Measurements from ENCODE around the gene HES4. TPM values are rescaled to one million over a fixed set of nuclear protein-coding genes. Genes with fewer than 3 reads are reported as not detected.

The HES4 gene
- polyA plus RNA-seq, 1 of the 3 experiments (the other 2 are of a cell fraction), result 4.7 TPM

DNA sequence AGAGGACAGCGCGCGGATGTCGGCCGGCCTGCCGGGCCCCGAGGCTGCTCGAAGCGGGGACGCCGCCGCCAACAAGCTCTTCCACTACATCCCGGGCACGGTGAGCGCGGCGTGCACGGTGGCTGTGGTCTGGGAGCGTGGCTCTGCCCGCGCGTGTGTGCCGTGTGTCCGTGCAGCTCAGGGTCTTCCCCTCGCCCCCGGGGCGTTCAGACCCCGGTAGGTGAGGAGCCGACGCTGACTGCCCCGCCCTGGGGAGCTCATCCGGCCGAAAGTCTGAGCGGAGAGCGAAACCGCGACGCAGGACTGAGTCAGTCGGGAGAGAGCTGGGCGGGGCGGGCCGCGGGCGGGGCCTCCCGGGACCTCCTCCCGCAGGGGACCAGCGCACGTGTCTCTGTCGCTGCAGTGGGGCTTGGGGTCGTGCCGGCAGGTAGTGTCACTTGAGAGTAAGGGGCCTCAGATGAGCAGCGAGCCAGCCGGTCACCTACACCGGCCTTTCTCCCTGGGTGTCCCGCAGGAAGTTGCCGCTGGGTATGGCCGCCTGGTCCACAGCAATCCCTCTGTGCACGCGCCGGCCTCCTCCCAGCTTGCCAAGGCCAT lies 33.1 kb downstream of the HES4 start (continued):
- TF ChIP-seq REST (IDR thresholded peaks at IDR 0.05; ENCODE audit: low read depth, low read length), result no peak

DNA sequence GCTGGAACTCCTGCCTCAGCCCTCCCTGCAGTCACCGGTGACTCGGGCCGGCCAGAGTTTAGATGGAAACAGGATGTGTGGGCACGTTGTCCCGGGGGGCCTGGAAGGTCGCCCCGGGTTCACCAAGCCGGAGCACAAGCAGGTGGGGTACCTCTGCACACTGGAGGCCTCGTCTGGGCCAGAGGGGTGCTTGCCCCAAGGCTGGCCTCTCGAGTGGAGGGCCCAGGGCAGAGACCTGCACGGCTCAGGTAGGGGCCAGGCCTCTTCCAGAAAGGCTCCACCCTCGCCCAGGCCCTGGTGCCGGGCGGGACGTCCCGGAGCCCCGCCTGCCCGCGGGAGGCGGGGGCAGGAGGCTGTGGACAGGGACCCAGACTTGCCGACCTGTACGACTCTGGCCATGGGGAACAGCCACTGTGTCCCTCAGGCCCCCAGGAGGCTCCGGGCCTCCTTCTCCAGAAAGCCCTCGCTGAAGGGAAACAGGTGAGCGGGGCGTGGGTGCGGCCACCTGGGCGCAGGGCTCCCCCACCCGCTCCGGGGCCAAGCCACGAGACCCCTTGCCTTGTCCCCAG lies 33.7 kb downstream of the HES4 start, which contains the start of gene PLEKHN1:
TSS of gene PLEKHN1 (plus strand) at position 348 of the 569 bp plus-strand sequence. CDS start at position 398, 50 bp downstream.
- Histone ChIP-seq H3K4me2 (no peak within 1 kb of the TSS), H3K4me1 (ENCODE audit: control insufficient read depth in 1 of 2, insufficient read depth in 2 of 2, low read depth in 1 of 2, low read length in 1 of 2) (peaks cover 0 to 6% of the 10 kb centered on the region in 2 experiments; a peak in 1 of 4 replicates), H3K9ac (no peak within 1 kb of the TSS), H3K36me3 (replicated peaks in 1 of 2; ENCODE audit: control insufficient read depth in 1 of 2, insufficient read depth in 2 of 2, low read length in 1 of 2) (peaks cover 0 to 14% of the 10 kb centered on the region in 2 experiments), H2AFZ (ENCODE audit: low read depth) (no peak within 1 kb of the TSS), H3K27ac (ENCODE audit: low read depth in 2 of 2, low read length in 1 of 2) (no peak within 1 kb of the TSS), H3K79me2 (ENCODE audit: insufficient read depth) (no peaks in the 10 kb centered on the region), H3K27me3 (ENCODE audit: insufficient read depth) (no peaks in the 10 kb centered on the region), H3K4me3 (ENCODE audit: low read depth in 2 of 2, low read length in 1 of 2) (no peak within 1 kb of the TSS), H4K20me1 (ENCODE audit: insufficient read depth) (no peaks in the 10 kb centered on the region), H3F3A (replicated peaks; ENCODE audit: insufficient read depth) (no peaks in the 10 kb centered on the region), H3K9me3 (no peaks in the 10 kb centered on the region), H3K9me2 (no peaks in the 10 kb centered on the region)
- 92% methylated on average over 4 of the region's 31 CpGs for WGBS (ENCODE audit: low lambda C conversion rate)
- ChIA-PET CTCF (no interaction called here), POLR2A (no interaction called here)
- TF ChIP-seq MXI1 (IDR thresholded peaks at IDR 0.05; ENCODE audit: low read depth, low read length) (no peak), FOXM1 (IDR thresholded peaks at IDR 0.05; ENCODE audit: low read depth) (no peak), POLR2AphosphoS5 (IDR thresholded peaks at IDR 0.05; ENCODE audit: low read depth, low read length) (no peak), RCOR1 (IDR thresholded peaks at IDR 0.05; ENCODE audit: low read length) (no peak), SMC3 (IDR thresholded peaks at IDR 0.05; ENCODE audit: low read depth, low read length) (no peak), EP300 (IDR thresholded peaks at IDR 0.05; ENCODE audit: borderline replicate concordance in 1 of 2, low read depth in 1 of 2, low read length in 1 of 2) (no peak), NRF1 (IDR thresholded peaks at IDR 0.05; ENCODE audit: low read depth, low read length) (no peak), FOSL2 (IDR thresholded peaks at IDR 0.05; ENCODE audit: borderline replicate concordance, low read depth) (no peak), TAF1 (IDR thresholded peaks at IDR 0.05; ENCODE audit: borderline replicate concordance, low read depth, low read length) (no peak), MAX (IDR thresholded peaks at IDR 0.05; ENCODE audit: low read depth) (no peak)
- TF ChIP-seq, protein P1, sequence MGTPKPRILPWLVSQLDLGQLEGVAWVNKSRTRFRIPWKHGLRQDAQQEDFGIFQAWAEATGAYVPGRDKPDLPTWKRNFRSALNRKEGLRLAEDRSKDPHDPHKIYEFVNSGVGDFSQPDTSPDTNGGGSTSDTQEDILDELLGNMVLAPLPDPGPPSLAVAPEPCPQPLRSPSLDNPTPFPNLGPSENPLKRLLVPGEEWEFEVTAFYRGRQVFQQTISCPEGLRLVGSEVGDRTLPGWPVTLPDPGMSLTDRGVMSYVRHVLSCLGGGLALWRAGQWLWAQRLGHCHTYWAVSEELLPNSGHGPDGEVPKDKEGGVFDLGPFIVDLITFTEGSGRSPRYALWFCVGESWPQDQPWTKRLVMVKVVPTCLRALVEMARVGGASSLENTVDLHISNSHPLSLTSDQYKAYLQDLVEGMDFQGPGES (IDR thresholded peaks at IDR 0.05; ENCODE audit: low read depth, low read length), result no peak
- no peak for DNase-seq
